Tibial artery (tissue), 4 donors: ENCODE results near the gene CCDC157.

ENCODE experiments used
- DNase-seq, 2 donors: peaks; one replicate each; pipeline ENCODE4 v3.0.0-alpha.2; 2019
- H3K27ac ChIP-seq, 2 donors: fragments of 200-600 bp; sonication (generic) in 1 of 2; 1 replicate in 1 of 2; 2 replicates in 1 of 2; pipeline ENCODE4 v1.5.1; 2018 to 2019; ENCODE audit warnings: mild to moderate bottlenecking in 1 of 2
- H3K27me3 ChIP-seq, 2 donors: fragments of 200-600 bp; sonication (generic) in 1 of 2; one replicate each; pipeline versions ENCODE4 v1.5.1 to v1.6.0; 2016 to 2019
- H3K36me3 ChIP-seq, 3 donors: fragments of 200-600 bp; sonication (generic) in 2 of 3; one replicate each; pipeline ENCODE4 v1.5.1; 2016 to 2019; ENCODE audit warnings: mild to moderate bottlenecking in 2 of 3
- H3K4me1 ChIP-seq, 4 donors: fragments of 200-600 bp; sonication (generic) in 2 of 4; 1 replicate in 3 of 4; 2 replicates in 1 of 4; pipeline ENCODE4 v1.5.1; 2016 to 2019
- H3K4me3 ChIP-seq, 2 donors: fragments of 200-600 bp; sonication (generic) in 1 of 2; 1 replicate in 1 of 2; 2 replicates in 1 of 2; pipeline ENCODE4 v1.5.1; 2018 to 2019; ENCODE audit warnings: mild to moderate bottlenecking in 2 of 2
- H3K9me3 ChIP-seq, 3 donors: fragments of 200-600 bp; sonication (generic) in 1 of 3; one replicate each; pipeline ENCODE4 v1.5.1; 2016 to 2019
- CTCF ChIP-seq, 2 experiments: fragments of 200-600 bp in 1 of 2; fragments of 450-650 bp in 1 of 2; IDR thresholded peaks; one replicate each; pipeline ENCODE4 v1.5.1; 2017 to 2019; ENCODE audit warnings: antibody characterized with exemption in 2 of 2, mild to moderate bottlenecking in 1 of 2, moderate library complexity in 1 of 2
- intact Hi-C: fragments of 100-400 bp; cut with DNase I; formaldehyde crosslinking; loops from one replicate; pipeline ENCODE4 v1.15.0; 2023; ENCODE audit warnings: low total_unique reads

Gene CCDC157

DNA sequence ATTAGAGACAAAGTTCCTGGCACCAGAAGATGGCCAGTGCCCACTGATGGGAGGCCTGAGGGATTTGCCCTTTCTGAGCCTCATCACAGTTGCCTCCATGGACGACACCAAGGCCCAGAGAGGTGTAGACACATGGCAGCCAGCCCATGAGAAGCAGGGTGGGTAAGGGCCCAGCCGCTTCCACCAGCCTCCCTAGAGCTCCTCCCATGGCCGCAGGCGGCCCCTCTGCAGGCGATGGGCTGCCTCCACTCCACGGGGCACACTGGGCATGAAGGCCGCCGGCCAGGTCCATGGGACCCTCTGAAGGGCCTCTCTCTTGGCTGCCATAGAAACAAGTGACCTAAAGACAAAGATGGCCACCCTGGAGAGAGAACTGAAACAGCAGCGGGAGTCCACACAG lies 14.5 kb downstream of the CCDC157 start:
- Histone ChIP-seq H3K36me3 (peaks cover 0 to 6% (median 0%) of the 10 kb centered on the region in 3 donors), H3K27me3 (no peaks in the 10 kb centered on the region), H3K9me3 (no peaks in the 10 kb centered on the region), H3K27ac (no peak overlapping the region), H3K4me3 (no peak overlapping the region), H3K4me1 (no peaks in the 10 kb centered on the region)
- no peak for TF ChIP-seq CTCF (IDR thresholded peaks at IDR 0.05)
- no peak for DNase-seq
- intact Hi-C loops, result no loop called here

DNA sequence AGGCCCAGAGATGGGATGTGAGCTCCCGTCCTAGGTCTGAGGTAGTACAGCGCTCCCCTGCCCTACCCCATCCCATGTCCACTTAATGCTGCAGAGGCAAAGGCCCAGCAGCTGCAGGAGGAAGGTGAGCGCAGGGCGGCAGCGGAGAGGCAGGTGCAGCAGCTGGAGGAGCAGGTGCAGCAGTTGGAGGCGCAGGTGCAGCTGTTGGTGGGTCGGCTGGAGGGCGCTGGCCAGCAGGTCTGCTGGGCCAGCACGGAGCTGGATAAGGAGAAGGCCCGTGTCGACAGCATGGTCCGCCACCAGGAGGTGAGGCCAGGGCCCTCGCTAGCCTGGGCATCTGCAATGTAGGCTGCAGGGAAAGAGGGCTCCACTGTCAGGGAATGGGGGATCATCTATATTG lies 15.2 kb downstream of the CCDC157 start:
- no peak overlapping the region for H3K4me3 ChIP-seq
- H3K4me1 ChIP-seq, result no peaks in the 10 kb centered on the region
- H3K9me3 ChIP-seq, result no peaks in the 10 kb centered on the region
- no peaks in the 10 kb centered on the region for H3K27me3 ChIP-seq
- no peak overlapping the region for H3K27ac ChIP-seq
- H3K36me3 ChIP-seq, result peaks cover 0 to 13% (median 0%) of the 10 kb centered on the region in 3 donors
- no peak for TF ChIP-seq CTCF (IDR thresholded peaks at IDR 0.05)
- DNase-seq, result no peak
- intact Hi-C loops, result no loop called here

DNA sequence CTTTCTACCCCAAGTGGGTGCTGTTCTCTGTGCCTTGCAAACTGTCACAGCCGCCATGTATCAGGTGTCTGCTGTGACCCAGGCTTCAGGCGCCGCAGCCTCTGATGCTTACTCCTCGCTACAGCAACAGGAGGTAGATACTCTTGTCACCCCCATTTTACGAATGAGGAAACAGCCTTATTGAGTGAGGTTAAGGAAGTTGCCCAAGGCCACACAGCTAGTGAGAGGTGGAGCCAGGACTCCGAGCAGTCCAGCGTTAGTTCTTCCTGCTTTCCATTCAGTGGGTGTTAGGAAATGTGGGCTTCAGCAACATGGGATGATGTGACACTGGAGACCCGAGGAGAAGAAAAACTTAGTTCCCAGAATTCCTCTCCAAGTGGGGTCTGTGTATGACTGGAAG lies 16.1 kb downstream of the CCDC157 start:
- H3K27ac ChIP-seq, result no peak overlapping the region
- intact Hi-C loops, result no loop called here
- TF ChIP-seq CTCF (IDR thresholded peaks at IDR 0.05), result no peak
- no peaks in the 10 kb centered on the region for H3K27me3 ChIP-seq
- H3K4me1 ChIP-seq, result no peaks in the 10 kb centered on the region
- no peaks in the 10 kb centered on the region for H3K9me3 ChIP-seq
- no peak for DNase-seq
- peaks cover 0 to 22% (median 6%) of the 10 kb centered on the region in 3 donors for H3K36me3 ChIP-seq
- no peak overlapping the region for H3K4me3 ChIP-seq

DNA sequence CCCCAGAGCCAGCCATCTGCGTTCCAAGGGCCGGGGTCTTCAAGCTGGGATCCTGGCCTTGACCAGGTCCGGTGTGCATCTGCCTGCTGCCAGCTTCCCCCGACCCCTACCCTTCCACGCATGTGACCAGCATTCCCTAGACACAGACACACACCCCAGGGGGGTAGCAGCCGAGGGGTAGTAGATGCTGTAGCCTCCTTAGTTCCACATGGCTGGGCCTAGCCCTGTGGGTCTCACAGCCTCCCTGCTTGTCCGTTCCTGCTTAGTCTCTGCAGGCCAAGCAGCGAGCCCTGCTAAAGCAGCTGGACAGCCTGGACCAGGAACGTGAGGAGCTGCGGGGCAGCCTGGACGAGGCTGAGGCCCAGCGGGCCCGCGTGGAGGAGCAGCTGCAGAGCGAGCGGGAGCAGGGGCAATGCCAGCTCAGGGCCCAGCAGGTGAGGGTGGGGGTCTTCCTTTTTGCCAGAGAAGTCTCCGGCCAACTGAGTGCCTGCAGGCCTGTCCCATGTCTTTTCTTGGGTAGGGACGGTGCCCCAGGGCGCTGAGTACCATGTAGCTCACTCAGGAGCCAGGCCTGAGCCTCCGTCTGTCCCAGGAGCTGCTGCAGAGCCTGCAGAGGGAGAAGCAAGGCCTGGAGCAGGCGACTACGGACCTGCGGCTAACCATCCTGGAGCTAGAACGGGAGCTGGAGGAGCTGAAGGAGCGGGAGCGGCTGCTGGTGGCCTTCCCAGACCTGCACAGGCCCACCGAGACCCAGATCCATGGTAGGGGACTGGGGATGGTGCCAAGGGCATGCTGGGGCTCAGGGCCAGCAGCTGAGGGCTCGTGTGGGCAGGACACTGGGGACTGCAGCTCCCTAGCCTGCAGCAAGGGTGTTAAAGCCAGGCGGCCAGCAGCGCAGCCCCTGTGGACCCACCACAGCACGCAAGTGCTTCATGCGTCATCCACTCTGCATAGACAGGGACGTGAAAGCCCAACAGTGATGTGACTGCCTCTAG lies 16.8 kb downstream of the CCDC157 start:
- no peaks in the 10 kb centered on the region for H3K4me1 ChIP-seq
- peaks cover 0 to 26% (median 6%) of the 10 kb centered on the region in 3 donors for H3K36me3 ChIP-seq

DNA sequence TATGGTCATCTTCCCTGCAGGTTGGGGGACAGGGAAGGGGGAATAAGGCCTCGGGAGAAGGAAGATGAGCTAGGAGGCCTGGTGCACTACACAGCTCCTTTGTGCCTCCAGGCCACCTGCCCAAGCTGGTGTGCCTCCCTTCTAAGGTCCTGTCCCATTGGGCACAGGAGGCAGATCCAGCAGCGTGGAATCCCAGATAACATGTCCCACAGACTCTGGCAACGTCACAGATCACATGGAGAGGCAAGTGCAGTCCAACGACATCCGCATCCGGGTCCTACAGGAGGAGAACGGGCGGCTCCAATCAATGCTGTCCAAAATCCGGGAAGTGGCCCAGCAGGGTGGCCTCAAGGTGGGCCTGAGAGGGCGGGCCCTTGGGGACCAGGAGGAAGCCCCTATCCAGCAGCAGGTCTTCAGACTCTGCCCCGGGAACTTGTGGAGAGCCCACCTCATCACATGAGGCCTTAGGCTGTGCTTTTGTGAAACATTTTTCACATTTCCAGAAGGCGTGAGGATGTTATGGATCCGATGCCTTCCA lies 18.6 kb downstream of the CCDC157 start:
- no peaks in the 10 kb centered on the region for H3K27me3 ChIP-seq
- H3K4me3 ChIP-seq, result no peak overlapping the region
- H3K36me3 ChIP-seq, result peaks cover 0 to 43% (median 21%) of the 10 kb centered on the region in 3 donors
- no peaks in the 10 kb centered on the region for H3K4me1 ChIP-seq
- DNase-seq, result no peak
- H3K9me3 ChIP-seq, result no peaks in the 10 kb centered on the region
- no peak overlapping the region for H3K27ac ChIP-seq
- intact Hi-C loops, result no loop called here
- no peak for TF ChIP-seq CTCF (IDR thresholded peaks at IDR 0.05)

More for the DNA sequence above, 16.8 kb downstream of the CCDC157 start:
- TF ChIP-seq CTCF (IDR thresholded peaks at IDR 0.05), result no peak
- no peaks in the 10 kb centered on the region for H3K9me3 ChIP-seq
- no peak for DNase-seq
- intact Hi-C loops, result no loop called here
- H3K27ac ChIP-seq, result no peak overlapping the region
- no peaks in the 10 kb centered on the region for H3K27me3 ChIP-seq
- H3K4me3 ChIP-seq, result no peak overlapping the region
